ENCODE results near the gene FOXL3.
"Not testable (repeated sequence)": the region's sequence is repeated elsewhere in the genome, so short reads cannot be mapped to it uniquely, and the experiment has no call there.

The FOXL3 gene

DNA sequence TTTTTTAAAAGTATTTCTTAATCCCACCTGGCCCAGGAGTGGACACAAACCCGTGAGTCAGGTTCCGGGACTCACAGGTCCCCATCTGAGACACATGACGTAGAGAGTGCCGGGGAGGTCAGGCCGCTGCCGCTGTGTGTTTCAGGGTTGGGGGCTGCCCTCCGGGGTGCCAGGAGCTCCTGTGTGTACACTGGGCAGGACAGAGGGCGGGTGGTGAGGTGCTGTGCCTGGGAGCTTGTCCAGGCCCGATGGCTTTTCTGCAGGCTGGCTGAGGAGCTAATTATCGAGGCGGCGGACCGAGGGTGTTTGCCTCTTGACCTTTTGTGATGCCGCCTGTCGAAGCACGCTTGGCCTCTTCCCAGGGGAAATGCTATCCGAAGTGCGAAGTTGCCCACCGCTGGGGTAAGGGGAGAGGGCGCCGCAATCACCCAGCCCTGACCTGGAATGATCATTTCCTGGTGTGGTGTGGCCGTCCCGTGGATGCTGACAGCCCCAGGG lies 42.1 kb downstream of the FOXL3 start:
- peaks cover 2% of the 10 kb centered on the region for H3K4me1 Mint-ChIP-seq (ENCODE audit: low read depth)
- DNase-seq (ENCODE audit: low spot score), result no peak
- H3K27ac Mint-ChIP-seq, result no peak overlapping the region
- H3K9me3 Mint-ChIP-seq, result peaks cover 11% of the 10 kb centered on the region
- H3K36me3 Mint-ChIP-seq (ENCODE audit: low read depth), result peaks cover 3% of the 10 kb centered on the region
- H3K27me3 Mint-ChIP-seq (ENCODE audit: low read depth), result no peaks in the 10 kb centered on the region
- H3K4me3 Mint-ChIP-seq, result no peak overlapping the region

GRCh38 chr7:332646-333392 lies 42.8 kb downstream of the FOXL3 start:
- Mint-ChIP-seq H3K9me3 (peaks cover 11% of the 10 kb centered on the region), H3K4me3 (no peak overlapping the region), H3K36me3 (ENCODE audit: low read depth) (peaks cover 3% of the 10 kb centered on the region), H3K4me1 (ENCODE audit: low read depth) (peaks cover 2% of the 10 kb centered on the region), H3K27me3 (ENCODE audit: low read depth) (no peaks in the 10 kb centered on the region), H3K27ac (no peak overlapping the region)
- peak; percentile 76 for DNase-seq (ENCODE audit: low spot score)

DNA sequence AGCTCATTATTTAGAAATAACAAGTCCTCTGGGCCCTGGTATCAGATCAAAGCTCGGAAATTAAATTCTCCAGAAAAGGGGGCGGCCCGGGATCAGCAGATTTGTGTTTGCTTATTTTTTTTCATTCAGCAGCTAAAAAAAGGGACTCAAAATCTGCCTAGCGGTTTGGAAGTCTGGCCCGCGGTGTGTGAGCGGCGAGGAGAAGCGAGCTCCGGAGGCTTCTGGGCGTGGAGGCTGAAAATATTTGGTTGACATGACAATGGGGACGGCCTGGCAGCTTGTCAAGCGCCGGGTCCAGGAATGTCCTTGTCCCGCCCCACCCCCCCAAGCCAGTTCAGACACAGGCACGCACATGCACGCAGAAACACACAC lies 43.4 kb downstream of the FOXL3 start:
- no peak for DNase-seq (ENCODE audit: low spot score)
- peaks cover 3% of the 10 kb centered on the region for H3K36me3 Mint-ChIP-seq (ENCODE audit: low read depth)
- H3K27me3 Mint-ChIP-seq (ENCODE audit: low read depth), result no peaks in the 10 kb centered on the region
- H3K4me3 Mint-ChIP-seq, result no peak overlapping the region
- H3K27ac Mint-ChIP-seq, result no peak overlapping the region
- H3K4me1 Mint-ChIP-seq (ENCODE audit: low read depth), result peaks cover 2% of the 10 kb centered on the region
- peaks cover 11% of the 10 kb centered on the region for H3K9me3 Mint-ChIP-seq

GRCh38 chr7:334618-335357 lies 44.8 kb downstream of the FOXL3 start:
- Mint-ChIP-seq H3K27ac (no peak overlapping the region), H3K4me1 (ENCODE audit: low read depth) (peaks cover 2% of the 10 kb centered on the region), H3K36me3 (ENCODE audit: low read depth) (peaks cover 3% of the 10 kb centered on the region), H3K4me3 (peak overlapping the region; percentile 5), H3K27me3 (ENCODE audit: low read depth) (no peaks in the 10 kb centered on the region), H3K9me3 (peaks cover 11% of the 10 kb centered on the region)
- no peak for DNase-seq (ENCODE audit: low spot score)

GRCh38 chr7:335358-336148 lies 45.6 kb downstream of the FOXL3 start:
- Mint-ChIP-seq H3K9me3 (peaks cover 11% of the 10 kb centered on the region), H3K4me1 (ENCODE audit: low read depth) (peaks cover 2% of the 10 kb centered on the region), H3K27me3 (ENCODE audit: low read depth) (no peaks in the 10 kb centered on the region), H3K27ac (no peak overlapping the region), H3K4me3 (no peak overlapping the region), H3K36me3 (ENCODE audit: low read depth) (peaks cover 3% of the 10 kb centered on the region)
- DNase-seq (ENCODE audit: low spot score), result no peak

- H3K4me1 Mint-ChIP-seq (ENCODE audit: low read depth); H3K27me3 Mint-ChIP-seq (ENCODE audit: low read depth); H3K27ac Mint-ChIP-seq; H3K36me3 Mint-ChIP-seq (ENCODE audit: low read depth); H3K4me3 Mint-ChIP-seq; DNase-seq (ENCODE audit: low spot score): not testable (repeated sequence)
- peaks cover 11% of the 10 kb centered on the region for H3K9me3 Mint-ChIP-seq
These were observed 46.2 kb downstream of the FOXL3 start for GRCh38 chr7:336149-336533.

DNA sequence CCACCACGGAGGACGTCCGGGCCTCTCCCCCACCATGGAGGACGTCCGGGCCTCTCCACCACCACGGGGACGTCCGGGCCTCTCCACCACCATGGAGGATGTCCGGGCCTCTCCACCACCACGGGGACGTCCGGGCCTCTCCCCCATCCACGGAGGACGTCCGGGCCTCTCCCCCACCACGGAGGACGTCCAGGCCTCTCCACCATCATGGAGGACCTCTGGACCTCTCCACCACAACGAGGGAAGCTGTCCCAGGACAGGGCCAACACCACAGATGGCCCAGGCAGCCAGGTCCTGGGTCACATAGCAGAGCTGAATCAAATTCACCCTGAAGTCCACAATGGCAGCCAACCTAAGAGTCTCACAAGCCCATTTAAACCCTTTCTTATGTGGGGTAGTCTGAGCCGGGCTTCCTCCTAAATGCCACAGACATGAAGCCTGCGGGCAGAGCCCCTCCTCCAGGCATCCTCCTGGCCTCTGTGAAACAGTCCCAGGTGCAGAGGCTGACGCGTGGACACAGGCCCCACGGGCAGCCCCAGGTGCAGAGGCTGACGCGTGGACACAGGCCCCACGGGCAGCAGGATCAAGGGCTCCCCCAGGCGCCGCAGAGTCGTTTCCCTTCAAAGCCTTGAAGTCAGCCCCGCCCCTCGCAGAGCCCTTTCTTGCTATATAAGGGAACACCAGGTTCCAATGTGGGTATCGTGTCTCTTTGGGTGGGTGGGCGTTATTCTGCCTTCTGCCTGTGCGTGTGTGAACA lies 47.0 kb downstream of the FOXL3 start:
- H3K9me3 Mint-ChIP-seq, result peaks cover 11% of the 10 kb centered on the region
- DNase-seq (ENCODE audit: low spot score), result no peak
- H3K27ac Mint-ChIP-seq, result no peak overlapping the region
- H3K4me3 Mint-ChIP-seq, result no peak overlapping the region
- no peaks in the 10 kb centered on the region for H3K27me3 Mint-ChIP-seq (ENCODE audit: low read depth)
- peaks cover 3% of the 10 kb centered on the region for H3K36me3 Mint-ChIP-seq (ENCODE audit: low read depth)
- peaks cover 2% of the 10 kb centered on the region for H3K4me1 Mint-ChIP-seq (ENCODE audit: low read depth)

DNA sequence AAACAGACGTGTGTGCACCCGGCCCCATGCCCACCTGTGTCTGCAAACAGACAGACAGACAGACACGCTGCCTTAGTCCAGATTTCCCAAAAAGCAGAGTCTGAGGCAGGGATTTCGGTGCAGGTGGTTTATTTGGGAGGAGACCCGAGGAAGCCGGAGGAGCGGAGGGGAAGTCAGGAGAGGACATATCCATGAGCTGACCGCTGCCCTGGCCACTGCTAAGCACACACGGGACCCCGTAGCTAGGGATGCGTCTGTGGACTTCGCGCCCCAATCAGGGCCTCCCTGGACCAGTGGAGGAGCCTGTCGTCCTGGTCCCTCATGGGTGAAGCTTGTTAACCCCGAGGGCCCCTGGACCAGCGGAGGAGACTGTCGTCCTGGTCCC lies 47.6 kb downstream of the FOXL3 start:
- H3K4me1 Mint-ChIP-seq (ENCODE audit: low read depth), result peaks cover 2% of the 10 kb centered on the region
- no peak for DNase-seq (ENCODE audit: low spot score)
- peaks cover 3% of the 10 kb centered on the region for H3K36me3 Mint-ChIP-seq (ENCODE audit: low read depth)
- H3K27ac Mint-ChIP-seq, result no peak overlapping the region
- H3K4me3 Mint-ChIP-seq, result no peak overlapping the region
- H3K27me3 Mint-ChIP-seq (ENCODE audit: low read depth), result no peaks in the 10 kb centered on the region
- H3K9me3 Mint-ChIP-seq, result peaks cover 11% of the 10 kb centered on the region

- peaks cover 3% of the 10 kb centered on the region for H3K36me3 Mint-ChIP-seq (ENCODE audit: low read depth)
- no peaks in the 10 kb centered on the region for H3K27me3 Mint-ChIP-seq (ENCODE audit: low read depth)
- peaks cover 11% of the 10 kb centered on the region for H3K9me3 Mint-ChIP-seq
- DNase-seq (ENCODE audit: low spot score), result no peak
- no peak overlapping the region for H3K27ac Mint-ChIP-seq
- H3K4me3 Mint-ChIP-seq, result no peak overlapping the region
- peaks cover 2% of the 10 kb centered on the region for H3K4me1 Mint-ChIP-seq (ENCODE audit: low read depth)
These were observed 48.5 kb downstream of the FOXL3 start for GRCh38 chr7:338295-339061.

- no peak overlapping the region for H3K4me3 Mint-ChIP-seq
- peaks cover 2% of the 10 kb centered on the region for H3K4me1 Mint-ChIP-seq (ENCODE audit: low read depth)
- peaks cover 11% of the 10 kb centered on the region for H3K9me3 Mint-ChIP-seq
- H3K36me3 Mint-ChIP-seq (ENCODE audit: low read depth), result peaks cover 3% of the 10 kb centered on the region
- no peaks in the 10 kb centered on the region for H3K27me3 Mint-ChIP-seq (ENCODE audit: low read depth)
- no peak for DNase-seq (ENCODE audit: low spot score)
- no peak overlapping the region for H3K27ac Mint-ChIP-seq
These were observed 49.0 kb downstream of the FOXL3 start for GRCh38 chr7:339062-339342.

DNA sequence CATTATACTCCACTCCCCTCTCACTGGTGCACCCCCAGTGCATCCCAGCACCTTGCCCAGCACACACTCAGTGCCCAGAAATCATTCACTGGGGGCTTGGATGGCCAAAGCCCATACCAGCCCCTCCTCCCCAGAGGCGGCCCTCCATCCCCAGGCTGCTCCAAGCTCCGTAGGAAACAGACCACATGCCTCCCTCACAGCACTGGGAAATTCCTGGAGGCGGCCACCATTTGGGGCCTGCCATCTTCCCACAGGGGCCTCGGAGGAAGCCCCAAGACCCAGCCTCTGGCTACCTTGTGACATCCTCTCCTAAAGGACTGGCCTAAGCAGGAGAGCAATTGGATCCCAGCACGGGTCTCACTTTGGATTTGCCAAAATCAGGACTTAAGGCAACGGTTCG lies 49.7 kb downstream of the FOXL3 start:
- Mint-ChIP-seq H3K4me1 (ENCODE audit: low read depth) (no peaks in the 10 kb centered on the region), H3K36me3 (ENCODE audit: low read depth) (peaks cover 3% of the 10 kb centered on the region), H3K9me3 (peaks cover 4% of the 10 kb centered on the region), H3K27ac (no peak overlapping the region), H3K27me3 (ENCODE audit: low read depth) (no peaks in the 10 kb centered on the region), H3K4me3 (no peak overlapping the region)
- no peak for DNase-seq (ENCODE audit: low spot score)

GRCh38 chr7:340200-340937 lies 50.4 kb downstream of the FOXL3 start:
- H3K9me3 Mint-ChIP-seq, result no peaks in the 10 kb centered on the region
- no peak overlapping the region for H3K4me3 Mint-ChIP-seq

More at GRCh38 chr7:340200-340937, 50.4 kb downstream of the FOXL3 start:
- H3K4me1 Mint-ChIP-seq (ENCODE audit: low read depth), result no peaks in the 10 kb centered on the region
- no peak for DNase-seq (ENCODE audit: low spot score)
- H3K27me3 Mint-ChIP-seq (ENCODE audit: low read depth), result no peaks in the 10 kb centered on the region
- no peak overlapping the region for H3K27ac Mint-ChIP-seq
- H3K36me3 Mint-ChIP-seq (ENCODE audit: low read depth), result no peaks in the 10 kb centered on the region

Measured in T-helper 2 cell treated with Interferon-gamma antibody and Interleukin-4, amounts not matched to agents 5 μg/mL and 100 μg/mL, for 36 hours (primary cell).